Fibroblast of lung (primary cell): ENCODE measurements around the gene APMAP.

Experiments
- EZH2 ChIP-seq: IDR thresholded peaks from 2 replicates; pipeline ENCODE4 v1.5.1; 2012; ENCODE audit warnings: low read length, control low read depth, mild to moderate bottlenecking; ENCODE audit errors: missing control alignments
- TF ChIP-seq, protein P1 (sequence below), 2 donors: IDR thresholded peaks in 1 of 2; conservative IDR thresholded peaks in 1 of 2; 1 replicate in 1 of 2; 2 replicates in 1 of 2; pipeline ENCODE4 v1.5.1; 2011 to 2012; ENCODE audit warnings: low read length in 2 of 2, control low read depth in 1 of 2, inconsistent platforms in 1 of 2, low read depth in 1 of 2, mild to moderate bottlenecking in 1 of 2

DNA sequence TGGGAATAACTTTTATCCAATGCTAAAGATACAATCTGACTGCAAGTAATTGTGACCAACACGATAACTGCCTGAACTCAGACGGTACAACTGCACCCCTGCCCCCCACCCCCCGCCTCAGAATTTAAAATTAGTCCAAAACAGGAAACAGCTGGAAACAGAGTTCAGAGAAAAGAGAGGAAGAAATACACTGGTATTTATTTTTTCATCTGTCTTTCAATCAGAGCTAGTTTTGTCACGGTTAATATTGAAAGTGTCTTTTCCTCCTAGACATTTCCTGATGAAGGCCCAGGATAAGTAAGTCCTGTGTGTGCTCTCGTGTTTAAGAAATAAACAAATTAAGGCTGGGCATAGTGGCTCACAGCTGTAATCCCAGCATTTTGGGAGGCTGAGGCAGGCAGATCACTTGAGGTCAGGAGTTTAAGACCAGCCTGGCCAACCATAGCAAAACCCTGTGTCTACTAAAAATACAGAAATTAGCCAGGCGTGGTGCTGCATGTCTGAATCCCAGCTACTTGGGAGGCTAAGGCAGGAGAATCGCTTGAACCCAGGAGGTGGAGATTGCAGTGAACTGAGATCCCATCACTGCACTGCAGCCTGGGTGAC, 43.9 kb upstream of the APMAP start:
- TF ChIP-seq, protein P1, sequence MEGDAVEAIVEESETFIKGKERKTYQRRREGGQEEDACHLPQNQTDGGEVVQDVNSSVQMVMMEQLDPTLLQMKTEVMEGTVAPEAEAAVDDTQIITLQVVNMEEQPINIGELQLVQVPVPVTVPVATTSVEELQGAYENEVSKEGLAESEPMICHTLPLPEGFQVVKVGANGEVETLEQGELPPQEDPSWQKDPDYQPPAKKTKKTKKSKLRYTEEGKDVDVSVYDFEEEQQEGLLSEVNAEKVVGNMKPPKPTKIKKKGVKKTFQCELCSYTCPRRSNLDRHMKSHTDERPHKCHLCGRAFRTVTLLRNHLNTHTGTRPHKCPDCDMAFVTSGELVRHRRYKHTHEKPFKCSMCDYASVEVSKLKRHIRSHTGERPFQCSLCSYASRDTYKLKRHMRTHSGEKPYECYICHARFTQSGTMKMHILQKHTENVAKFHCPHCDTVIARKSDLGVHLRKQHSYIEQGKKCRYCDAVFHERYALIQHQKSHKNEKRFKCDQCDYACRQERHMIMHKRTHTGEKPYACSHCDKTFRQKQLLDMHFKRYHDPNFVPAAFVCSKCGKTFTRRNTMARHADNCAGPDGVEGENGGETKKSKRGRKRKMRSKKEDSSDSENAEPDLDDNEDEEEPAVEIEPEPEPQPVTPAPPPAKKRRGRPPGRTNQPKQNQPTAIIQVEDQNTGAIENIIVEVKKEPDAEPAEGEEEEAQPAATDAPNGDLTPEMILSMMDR (conservative IDR thresholded peaks at IDR 0.05 in 1 of 2, IDR thresholded peaks at IDR 0.05 in 1 of 2; ENCODE audit: low read depth in 1 of 2, low read length in 2 of 2), result no peak
- no peak for TF ChIP-seq EZH2
